Measurements from ENCODE around the gene CHCHD2.

DNA sequence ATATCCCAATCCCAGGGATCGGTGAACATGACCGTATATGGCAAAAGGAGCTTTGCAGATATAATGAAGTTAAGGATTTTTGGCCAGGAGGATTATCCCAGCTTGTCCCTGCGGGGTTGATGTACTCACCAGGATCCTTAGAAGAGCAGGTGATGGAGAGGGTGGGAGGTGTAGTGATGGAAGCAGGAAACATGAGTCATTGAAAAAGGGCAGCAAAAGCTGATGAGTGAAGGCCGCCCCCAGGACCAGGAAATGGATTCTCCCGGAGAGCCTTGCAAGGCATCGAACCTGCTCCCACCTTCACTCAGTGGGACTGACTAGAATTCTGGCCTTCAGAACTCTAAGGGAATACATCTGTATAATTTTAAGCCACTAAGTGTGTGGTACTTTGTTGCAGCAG is 15.2 kb upstream of the CHCHD2 start:
- TF ChIP-seq CTCF (IDR thresholded peaks at IDR 0.05) = no peak
- TF ChIP-seq POLR2A (IDR thresholded peaks at IDR 0.05) = no peak
